HEK293 (cell line): ENCODE measurements around the gene SYPL2.

Experiments
- CTCF ChIP-seq: fragments of 450-650 bp; formaldehyde crosslinking; IDR thresholded peaks from 2 replicates; pipeline ENCODE4 v1.5.1; 2016; ENCODE audit warnings: missing biosample characterization, missing genetic modification characterization
- HOXC10 ChIP-seq: sonication (generic); formaldehyde crosslinking; IDR thresholded peaks from 2 replicates; pipeline ENCODE4 v1.8.1; 2023; ENCODE audit warnings: mild to moderate bottlenecking, missing genetic modification reagents
- KLF9 ChIP-seq: fragments of 450-650 bp; formaldehyde crosslinking; IDR thresholded peaks from 2 replicates; pipeline ENCODE4 v1.5.1; 2016; ENCODE audit warnings: missing biosample characterization, missing genetic modification characterization, low read depth
- PBX3 ChIP-seq: sonication (generic); formaldehyde crosslinking; IDR thresholded peaks from 2 replicates; pipeline ENCODE4 v1.8.1; 2022; ENCODE audit warnings: mild to moderate bottlenecking, moderate library complexity, missing genetic modification reagents
- PRDM10 ChIP-seq: fragments of 450-650 bp; formaldehyde crosslinking; IDR thresholded peaks from 2 replicates; pipeline ENCODE4 v1.5.1; 2016; ENCODE audit warnings: missing biosample characterization, missing genetic modification characterization
- REST ChIP-seq: fragments of 450-650 bp; formaldehyde crosslinking; IDR thresholded peaks from 2 replicates; pipeline ENCODE4 v1.5.1; 2016; ENCODE audit warnings: missing biosample characterization, missing genetic modification characterization
- SP7 ChIP-seq: fragments of 450-650 bp; formaldehyde crosslinking; IDR thresholded peaks from 2 replicates; pipeline ENCODE4 v1.5.1; 2016; ENCODE audit warnings: missing biosample characterization, missing genetic modification characterization
- TRIM28 ChIP-seq: IDR thresholded peaks from 2 replicates; pipeline ENCODE4 v1.6.1; 2011; ENCODE audit warnings: low read length, control low read depth, borderline replicate concordance
- ZNF362 ChIP-seq: fragments of 450-650 bp; formaldehyde crosslinking; IDR thresholded peaks from 2 replicates; pipeline ENCODE4 v1.5.1; 2016; ENCODE audit warnings: missing biosample characterization, missing genetic modification characterization
- ZNF391 ChIP-seq: fragments of 450-650 bp; formaldehyde crosslinking; IDR thresholded peaks from 2 replicates; pipeline ENCODE4 v1.5.1; 2016; ENCODE audit warnings: low read depth, missing biosample characterization, missing genetic modification characterization, borderline replicate concordance
- ZNF580 ChIP-seq: fragments of 450-650 bp; formaldehyde crosslinking; IDR thresholded peaks from 2 replicates; pipeline ENCODE4 v1.5.1; 2016; ENCODE audit warnings: missing biosample characterization, missing genetic modification characterization
- ZNF610 ChIP-seq: fragments of 450-650 bp; formaldehyde crosslinking; IDR thresholded peaks from 2 replicates; pipeline ENCODE4 v1.5.1; 2016; ENCODE audit warnings: missing biosample characterization, missing genetic modification characterization, borderline replicate concordance
- ZNF785 ChIP-seq: fragments of 450-650 bp; formaldehyde crosslinking; IDR thresholded peaks from 2 replicates; pipeline ENCODE4 v1.5.1; 2016; ENCODE audit warnings: missing biosample characterization, missing genetic modification characterization
- ZNF837 ChIP-seq: fragments of 450-650 bp; formaldehyde crosslinking; IDR thresholded peaks from 2 replicates; pipeline ENCODE4 v1.5.1; 2016; ENCODE audit warnings: missing biosample characterization, missing genetic modification characterization

- no peak for TF ChIP-seq ZNF580 (tag by site-specific recombination)
- TF ChIP-seq TRIM28, result no peak
- TF ChIP-seq CTCF (tag by site-specific recombination), result no peak
- no peak for TF ChIP-seq ZNF391 (tag by site-specific recombination)
- TF ChIP-seq KLF9, result no peak
- TF ChIP-seq ZNF362, result no peak
- TF ChIP-seq SP7 (tag by site-specific recombination), result no peak
- no peak for TF ChIP-seq PRDM10 (tag by site-specific recombination)
- TF ChIP-seq HOXC10 (CRISPR knock-in tag), result no peak
- TF ChIP-seq ZNF837 (tag by site-specific recombination), result no peak
- TF ChIP-seq PBX3 (CRISPR knock-in tag), result no peak
- TF ChIP-seq ZNF785 (tag by site-specific recombination), result no peak
- no peak for TF ChIP-seq ZNF610 (tag by site-specific recombination)
- no peak for TF ChIP-seq REST
Observed at GRCh38 chr1:109501644-109502363, 35.5 kb downstream of the SYPL2 start.
